Naive thymus-derived CD8-positive, alpha-beta T cell (primary cell): ENCODE data around the gene UBE2E1. TPM values are rescaled to one million over a fixed set of nuclear protein-coding genes. Genes with fewer than 3 reads are reported as not detected.

Source experiments
- ATAC-seq, 2 donors: fragments of 150-1000 bp; cut with Tn5 transposase in 1 of 2; sonication (Bioruptor Pico), chemical (Tn5 transposase) in 1 of 2; 1 replicate in 1 of 2; 2 replicates in 1 of 2; pipeline ENCODE4 v1.10.0; 2021; ENCODE audit warnings: mild to moderate bottlenecking in 2 of 2, moderate library complexity in 2 of 2
- POLR2A ChIA-PET: fragments of 350-600 bp; sonication (Branson Sonifier 250); formaldehyde crosslinking; loops from one replicate; lab custom pipeline; 2021; ENCODE audit warnings: antibody characterized with exemption; lab: Charles Lee
- DNase-seq, 10 donors: peaks; one replicate each; pipeline versions ENCODE4 v3.0.0 to v3.0.0-alpha.2; 2020 to 2022
- H3K27ac Mint-ChIP-seq, 10 donors: one replicate each; pipeline ENCODE4 v1.8.0; 2020 to 2022; ENCODE audit warnings: mild to moderate bottlenecking in 10 of 10, mixed read lengths in 10 of 10, moderate library complexity in 4 of 10, inconsistent platforms in 1 of 10
- H3K27me3 Mint-ChIP-seq, 5 donors: one replicate each; pipeline ENCODE4 v1.8.0; 2021 to 2022; ENCODE audit warnings: mixed read lengths in 5 of 5
- H3K36me3 Mint-ChIP-seq, 3 donors: one replicate each; pipeline ENCODE4 v1.8.0; 2020 to 2022; ENCODE audit warnings: mixed read lengths in 3 of 3, mild to moderate bottlenecking in 2 of 3, inconsistent platforms in 1 of 3
- H3K4me1 Mint-ChIP-seq, 4 donors: one replicate each; pipeline ENCODE4 v1.8.0; 2021 to 2022; ENCODE audit warnings: mixed read lengths in 4 of 4
- H3K4me3 Mint-ChIP-seq, 10 donors: one replicate each; pipeline ENCODE4 v1.8.0; 2020 to 2022; ENCODE audit warnings: mild to moderate bottlenecking in 10 of 10, mixed read lengths in 10 of 10, moderate library complexity in 6 of 10, inconsistent platforms in 1 of 10
- H3K9me3 Mint-ChIP-seq, 9 donors: one replicate each; pipeline ENCODE4 v1.8.0; 2020 to 2022; ENCODE audit warnings: mixed read lengths in 9 of 9, mild to moderate bottlenecking in 3 of 9, inconsistent platforms in 1 of 9, moderate library complexity in 1 of 9
- polyA plus RNA-seq, 3 donors: library from polyadenylated mRNA; unstranded; fragments of 300-500 nt; fragmentation: Illumina TruSeq; gene quantifications; one replicate each; pipeline ENCODE4 v1.2.3, GENCODE V29; 2021
- total RNA-seq, 8 experiments: library from RNA in 2 of 8; stranded (reverse) in 2 of 8; gene quantifications; one replicate each; pipeline ENCODE4 v1.2.3 and lab custom pipeline; 2021 to 2026

UBE2E1 gene
- total RNA-seq (10 to 100 TPM; 57.0 to 65.6 TPM), polyA plus RNA-seq (10 to 100 TPM in 1 of 3 donors, 1 to 10 TPM in 2; 5.6 to 14.7 (median 9.8) TPM), total RNA-seq (lab: John Stamatoyannopoulos, UW) (23.6 to 63.1 (median 41.1) reads per million in 6 experiments)

GRCh38 chr3:23805633-23806533 is at the start of gene UBE2E1:
Gene UBE2E1, plus strand, starts transcription at chr3:23805955. Its CDS starts 1,315 bp downstream, at chr3:23807270.
- DNase-seq (peak; percentile 56 to 87 (median 71)), ATAC-seq (peak; percentile 80 to 88)
- H3K4me3 Mint-ChIP-seq, result peak within 1 kb of the TSS; percentile 89 to 100 (median 96)
- H3K27me3 Mint-ChIP-seq, result no peaks in the 10 kb centered on the region
- no peaks in the 10 kb centered on the region for H3K9me3 Mint-ChIP-seq
- H3K36me3 Mint-ChIP-seq, result peaks cover 0 to 5% (median 0%) of the 10 kb centered on the region in 3 donors
- H3K4me1 Mint-ChIP-seq, result peaks cover 25 to 49% (median 40%) of the 10 kb centered on the region in 4 donors
- H3K27ac Mint-ChIP-seq, result peak within 1 kb of the TSS; percentile 91 to 99 (median 95)
- POLR2A ChIA-PET, result interaction anchor here (1.0 to 2.7 kb wide), 2 partner anchors 111 kb away, joined by 3 to 15 read pairs; partner anchors contain the start of genes NKIRAS1 and RPL15

- Mint-ChIP-seq H3K27me3 (no peaks in the 10 kb centered on the region), H3K27ac (no peak overlapping the region), H3K9me3 (no peaks in the 10 kb centered on the region), H3K4me3 (no peak overlapping the region), H3K4me1 (peaks cover 2 to 18% (median 10%) of the 10 kb centered on the region in 4 donors), H3K36me3 (no peaks in the 10 kb centered on the region)
- ATAC-seq, result no peak
- DNase-seq, result no peak
- POLR2A ChIA-PET, result no interaction called here
Observed at GRCh38 chr3:23756206-23756840, 49.4 kb upstream of the UBE2E1 start.

GRCh38 chr3:23758253-23758838 is 47.4 kb upstream of the UBE2E1 start:
- DNase-seq (no peak), ATAC-seq (no peak)
- Mint-ChIP-seq H3K27me3 (no peaks in the 10 kb centered on the region), H3K4me3 (no peak overlapping the region), H3K27ac (no peak overlapping the region), H3K9me3 (no peaks in the 10 kb centered on the region), H3K36me3 (no peaks in the 10 kb centered on the region), H3K4me1 (peaks cover 2 to 38% (median 20%) of the 10 kb centered on the region in 4 donors)
- POLR2A ChIA-PET, result no interaction called here

DNA sequence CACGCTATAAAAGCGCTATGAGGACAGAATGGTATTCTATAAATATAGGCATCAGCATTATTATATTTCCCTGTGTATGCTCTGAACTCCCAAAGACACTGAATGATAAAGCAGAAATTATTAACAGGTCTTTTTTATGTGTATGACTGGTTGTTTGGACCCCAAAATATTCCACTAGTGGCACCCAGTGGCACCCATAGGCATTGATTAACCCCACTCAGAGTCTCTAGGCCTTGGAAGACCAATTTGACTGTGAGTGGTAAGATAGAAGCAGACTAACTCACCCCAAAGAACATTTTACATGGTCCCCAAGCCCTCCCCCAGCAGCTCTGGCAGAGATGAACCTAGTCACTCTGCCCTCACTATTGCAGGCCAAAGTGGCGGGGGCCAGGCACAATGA is 45.4 kb upstream of the UBE2E1 start:
- Mint-ChIP-seq H3K36me3 (no peaks in the 10 kb centered on the region), H3K27ac (peak overlapping the region in 3 of 10 donors; percentile 19 to 52 (median 43)), H3K27me3 (no peaks in the 10 kb centered on the region), H3K9me3 (no peaks in the 10 kb centered on the region), H3K4me1 (peaks cover 2 to 38% (median 20%) of the 10 kb centered on the region in 4 donors), H3K4me3 (no peak overlapping the region)
- DNase-seq (no peak), ATAC-seq (no peak)
- POLR2A ChIA-PET, result no interaction called here

GRCh38 chr3:23760871-23761373 is 44.8 kb upstream of the UBE2E1 start:
- H3K9me3 Mint-ChIP-seq, result no peaks in the 10 kb centered on the region
- peak overlapping the region in 1 of 10 donors; percentile 52 for H3K27ac Mint-ChIP-seq
- DNase-seq (no peak), ATAC-seq (no peak)
- H3K27me3 Mint-ChIP-seq, result no peaks in the 10 kb centered on the region
- H3K36me3 Mint-ChIP-seq, result no peaks in the 10 kb centered on the region
- H3K4me3 Mint-ChIP-seq, result peak overlapping the region in 1 of 10 donors; percentile 48
- H3K4me1 Mint-ChIP-seq, result peaks cover 2 to 38% (median 20%) of the 10 kb centered on the region in 4 donors
- POLR2A ChIA-PET, result interaction anchor here (0.6 kb wide), 1 partner anchor 685 kb away, joined by 3 read pairs; no protein-coding TSS in a partner anchor

DNA sequence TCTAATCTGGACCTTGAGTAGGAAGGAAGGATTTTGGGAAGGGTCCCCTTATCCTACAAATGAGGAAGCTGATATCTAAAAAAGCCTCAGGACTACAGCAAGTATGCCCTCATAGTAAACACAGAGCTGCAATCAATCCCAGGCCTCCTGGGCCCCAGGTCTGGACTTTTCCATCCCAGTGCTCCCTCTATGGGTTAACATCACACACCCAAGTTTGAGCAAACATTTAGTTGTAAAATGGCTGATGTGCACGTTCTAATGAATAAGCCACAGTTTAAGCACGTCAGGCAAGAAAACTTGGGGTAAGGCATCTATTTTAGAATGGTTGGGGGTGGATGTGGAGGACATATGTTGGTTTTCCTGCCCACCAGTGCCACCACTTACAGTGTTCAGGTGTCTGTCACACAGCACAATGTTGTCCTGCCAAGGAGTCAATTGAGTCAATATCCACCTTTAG is 44.3 kb upstream of the UBE2E1 start:
- Mint-ChIP-seq H3K4me1 (peaks cover 2 to 38% (median 20%) of the 10 kb centered on the region in 4 donors), H3K27ac (peak overlapping the region in 1 of 10 donors; percentile 69), H3K9me3 (no peaks in the 10 kb centered on the region), H3K4me3 (peak overlapping the region in 1 of 10 donors; percentile 58), H3K36me3 (no peaks in the 10 kb centered on the region), H3K27me3 (no peaks in the 10 kb centered on the region)
- ATAC-seq (no peak), DNase-seq (no peak)
- POLR2A ChIA-PET, result interaction anchor here (0.6 kb wide), 1 partner anchor 686 kb away, joined by 3 read pairs; no protein-coding TSS in a partner anchor

- Mint-ChIP-seq H3K27ac (peak overlapping the region in 1 of 10 donors; percentile 69), H3K27me3 (no peaks in the 10 kb centered on the region)
Observed at GRCh38 chr3:23762214-23762613, 43.5 kb upstream of the UBE2E1 start.

GRCh38 chr3:23762759-23763477 is 42.8 kb upstream of the UBE2E1 start:
- peak overlapping the region in 2 of 10 donors; percentile 37 to 69 for H3K27ac Mint-ChIP-seq
- ATAC-seq (no peak), DNase-seq (no peak)
- H3K36me3 Mint-ChIP-seq, result no peaks in the 10 kb centered on the region
- peak overlapping the region in 8 of 10 donors; percentile 3 to 58 (median 11) for H3K4me3 Mint-ChIP-seq
- H3K27me3 Mint-ChIP-seq, result no peaks in the 10 kb centered on the region
- POLR2A ChIA-PET, result no interaction called here
- peaks cover 2 to 38% (median 20%) of the 10 kb centered on the region in 4 donors for H3K4me1 Mint-ChIP-seq
- H3K9me3 Mint-ChIP-seq, result no peaks in the 10 kb centered on the region

More at GRCh38 chr3:23762214-23762613, 43.5 kb upstream of the UBE2E1 start:
- Mint-ChIP-seq H3K4me1 (peaks cover 2 to 38% (median 20%) of the 10 kb centered on the region in 4 donors), H3K36me3 (no peaks in the 10 kb centered on the region), H3K4me3 (peak overlapping the region in 3 of 10 donors; percentile 6 to 58 (median 9)), H3K9me3 (no peaks in the 10 kb centered on the region)
- DNase-seq (no peak), ATAC-seq (no peak)
- POLR2A ChIA-PET, result no interaction called here

DNA sequence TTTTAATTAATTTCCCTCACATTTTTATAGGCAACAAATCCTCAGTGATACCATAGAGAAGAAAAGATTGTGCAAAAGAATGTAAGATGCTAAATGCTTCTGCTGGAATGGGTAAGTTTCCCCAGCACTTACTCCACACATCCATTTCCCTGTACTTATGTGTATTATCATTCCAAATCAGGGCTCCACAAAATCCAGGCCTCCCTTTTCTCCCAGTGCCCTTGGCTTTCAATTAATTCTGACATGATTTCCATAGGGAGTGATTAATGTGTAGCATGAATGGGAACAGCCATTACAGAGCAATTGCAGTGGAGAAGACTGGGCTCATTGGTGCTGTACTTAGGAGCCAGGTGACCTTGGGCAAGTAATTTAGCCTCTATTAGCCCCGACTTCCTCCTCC is 41.3 kb upstream of the UBE2E1 start:
- Mint-ChIP-seq H3K27me3 (no peaks in the 10 kb centered on the region), H3K9me3 (no peaks in the 10 kb centered on the region), H3K36me3 (no peaks in the 10 kb centered on the region), H3K27ac (no peak overlapping the region), H3K4me3 (no peak overlapping the region), H3K4me1 (peaks cover 2 to 34% (median 20%) of the 10 kb centered on the region in 4 donors)
- ATAC-seq (no peak), DNase-seq (no peak)
- POLR2A ChIA-PET, result interaction anchor here (0.6 kb wide), 1 partner anchor 24 kb away, joined by 4 read pairs; no protein-coding TSS in a partner anchor

GRCh38 chr3:23767546-23767945 is 38.2 kb upstream of the UBE2E1 start:
- no peak overlapping the region for H3K27ac Mint-ChIP-seq
- H3K4me3 Mint-ChIP-seq, result no peak overlapping the region
- ATAC-seq (no peak), DNase-seq (no peak)
- H3K4me1 Mint-ChIP-seq, result peaks cover 0 to 8% (median 4%) of the 10 kb centered on the region in 4 donors
- no peaks in the 10 kb centered on the region for H3K36me3 Mint-ChIP-seq
- POLR2A ChIA-PET, result no interaction called here
- no peaks in the 10 kb centered on the region for H3K9me3 Mint-ChIP-seq
- no peaks in the 10 kb centered on the region for H3K27me3 Mint-ChIP-seq

- H3K4me3 Mint-ChIP-seq, result no peak overlapping the region
- H3K27me3 Mint-ChIP-seq, result peaks cover 0 to 7% (median 3%) of the 10 kb centered on the region in 5 donors
- no peaks in the 10 kb centered on the region for H3K36me3 Mint-ChIP-seq
- no peaks in the 10 kb centered on the region for H3K9me3 Mint-ChIP-seq
- no peak overlapping the region for H3K27ac Mint-ChIP-seq
- DNase-seq (no peak), ATAC-seq (no peak)
- H3K4me1 Mint-ChIP-seq, result no peaks in the 10 kb centered on the region
- POLR2A ChIA-PET, result no interaction called here
Observed at GRCh38 chr3:23775254-23775909, 30.4 kb upstream of the UBE2E1 start.
